ENCODE measurements around the gene ROCK1.
"Not testable (repeated sequence)": the region's sequence is repeated elsewhere in the genome, so short reads cannot be mapped to it uniquely, and the experiment has no call there.

Gene ROCK1

GRCh38 chr18:21052385-21052784, 59.2 kb downstream of the ROCK1 start:
- no peaks in the 10 kb centered on the region for H3K4me1 ChIP-seq (ENCODE audit: control insufficient read depth, insufficient read depth, low read length)
- WGBS (ENCODE audit: insufficient coverage, insufficient read length) = no CpG with 5 or more reads among the region's 5 CpGs
- no peaks in the 10 kb centered on the region for H3K9me3 ChIP-seq (ENCODE audit: control insufficient read depth, insufficient read depth, low read length)
- DNase-seq (ENCODE audit: low read depth, low spot score) = no peak
- H3K27me3 ChIP-seq (ENCODE audit: control insufficient read depth, insufficient read depth, low read length) = no peaks in the 10 kb centered on the region
- no peak overlapping the region for H3K27ac ChIP-seq (ENCODE audit: low read length)
- H3K36me3 ChIP-seq (ENCODE audit: control insufficient read depth, insufficient read depth, low read length) = no peaks in the 10 kb centered on the region
- H3K4me3 ChIP-seq (ENCODE audit: low read length) = no peak overlapping the region

GRCh38 chr18:21051620-21052019, 60.0 kb downstream of the ROCK1 start:
- no CpG with 5 or more reads among the region's 3 CpGs for WGBS (ENCODE audit: insufficient coverage, insufficient read length)
- Histone ChIP-seq H3K9me3 (ENCODE audit: control insufficient read depth, insufficient read depth, low read length) (no peaks in the 10 kb centered on the region), H3K27ac (ENCODE audit: low read length) (no peak overlapping the region), H3K36me3 (ENCODE audit: control insufficient read depth, insufficient read depth, low read length) (no peaks in the 10 kb centered on the region), H3K4me3 (ENCODE audit: low read length) (no peak overlapping the region), H3K27me3 (ENCODE audit: control insufficient read depth, insufficient read depth, low read length) (no peaks in the 10 kb centered on the region), H3K4me1 (ENCODE audit: control insufficient read depth, insufficient read depth, low read length) (no peaks in the 10 kb centered on the region)
- DNase-seq (ENCODE audit: low read depth, low spot score) = no peak

- WGBS (ENCODE audit: insufficient coverage, insufficient read length) = no CpG with 5 or more reads among the region's 1 CpG
- Histone ChIP-seq H3K4me1 (ENCODE audit: control insufficient read depth, insufficient read depth, low read length) (no peaks in the 10 kb centered on the region), H3K27ac (ENCODE audit: low read length) (no peak overlapping the region), H3K27me3 (ENCODE audit: control insufficient read depth, insufficient read depth, low read length) (no peaks in the 10 kb centered on the region), H3K9me3 (ENCODE audit: control insufficient read depth, insufficient read depth, low read length) (no peaks in the 10 kb centered on the region), H3K4me3 (ENCODE audit: low read length) (no peak overlapping the region), H3K36me3 (ENCODE audit: control insufficient read depth, insufficient read depth, low read length) (no peaks in the 10 kb centered on the region)
- DNase-seq (ENCODE audit: low read depth, low spot score) = no peak
Measured at GRCh38 chr18:21049306-21049705, 62.3 kb downstream of the ROCK1 start.

GRCh38 chr18:21047126-21047525, 64.5 kb downstream of the ROCK1 start:
- no peaks in the 10 kb centered on the region for H3K36me3 ChIP-seq (ENCODE audit: control insufficient read depth, insufficient read depth, low read length)
- H3K9me3 ChIP-seq (ENCODE audit: control insufficient read depth, insufficient read depth, low read length) = no peaks in the 10 kb centered on the region
- no peak overlapping the region for H3K4me3 ChIP-seq (ENCODE audit: low read length)
- no CpG with 5 or more reads among the region's 3 CpGs for WGBS (ENCODE audit: insufficient coverage, insufficient read length)
- no peak for DNase-seq (ENCODE audit: low read depth, low spot score)
- H3K27me3 ChIP-seq (ENCODE audit: control insufficient read depth, insufficient read depth, low read length) = no peaks in the 10 kb centered on the region
- H3K4me1 ChIP-seq (ENCODE audit: control insufficient read depth, insufficient read depth, low read length) = no peaks in the 10 kb centered on the region
- H3K27ac ChIP-seq (ENCODE audit: low read length) = no peak overlapping the region

- no peak overlapping the region for H3K4me3 ChIP-seq (ENCODE audit: low read length)
- no peak overlapping the region for H3K27ac ChIP-seq (ENCODE audit: low read length)
- H3K36me3 ChIP-seq (ENCODE audit: control insufficient read depth, insufficient read depth, low read length) = no peaks in the 10 kb centered on the region
- H3K9me3 ChIP-seq (ENCODE audit: control insufficient read depth, insufficient read depth, low read length) = no peaks in the 10 kb centered on the region
- no peaks in the 10 kb centered on the region for H3K4me1 ChIP-seq (ENCODE audit: control insufficient read depth, insufficient read depth, low read length)
- no peaks in the 10 kb centered on the region for H3K27me3 ChIP-seq (ENCODE audit: control insufficient read depth, insufficient read depth, low read length)
- WGBS (ENCODE audit: insufficient coverage, insufficient read length) = no CpG with 5 or more reads among the region's 2 CpGs
- DNase-seq (ENCODE audit: low read depth, low spot score) = no peak
Measured at GRCh38 chr18:21040466-21040865, 71.1 kb downstream of the ROCK1 start.

- Histone ChIP-seq H3K4me3 (ENCODE audit: low read length) (no peak overlapping the region), H3K27ac (ENCODE audit: low read length) (no peak overlapping the region), H3K27me3 (ENCODE audit: control insufficient read depth, insufficient read depth, low read length) (no peaks in the 10 kb centered on the region), H3K9me3 (ENCODE audit: control insufficient read depth, insufficient read depth, low read length) (no peaks in the 10 kb centered on the region), H3K36me3 (ENCODE audit: control insufficient read depth, insufficient read depth, low read length) (no peaks in the 10 kb centered on the region), H3K4me1 (ENCODE audit: control insufficient read depth, insufficient read depth, low read length) (no peaks in the 10 kb centered on the region)
- no peak for DNase-seq (ENCODE audit: low read depth, low spot score)
Measured at GRCh38 chr18:21038201-21038600, 73.4 kb downstream of the ROCK1 start.

GRCh38 chr18:21031845-21032244, 79.8 kb downstream of the ROCK1 start:
- Histone ChIP-seq H3K27ac (ENCODE audit: low read length) (no peak overlapping the region), H3K4me3 (ENCODE audit: low read length) (no peak overlapping the region), H3K9me3 (ENCODE audit: control insufficient read depth, insufficient read depth, low read length) (no peaks in the 10 kb centered on the region), H3K4me1 (ENCODE audit: control insufficient read depth, insufficient read depth, low read length) (no peaks in the 10 kb centered on the region), H3K36me3 (ENCODE audit: control insufficient read depth, insufficient read depth, low read length) (no peaks in the 10 kb centered on the region), H3K27me3 (ENCODE audit: control insufficient read depth, insufficient read depth, low read length) (no peaks in the 10 kb centered on the region)
- no peak for DNase-seq (ENCODE audit: low read depth, low spot score)

- not testable (repeated sequence) for H3K36me3 ChIP-seq (ENCODE audit: control insufficient read depth, insufficient read depth, low read length); H3K9me3 ChIP-seq (ENCODE audit: control insufficient read depth, insufficient read depth, low read length); DNase-seq (ENCODE audit: low read depth, low spot score); H3K4me1 ChIP-seq (ENCODE audit: control insufficient read depth, insufficient read depth, low read length); H3K27ac ChIP-seq (ENCODE audit: low read length); H3K4me3 ChIP-seq (ENCODE audit: low read length); H3K27me3 ChIP-seq (ENCODE audit: control insufficient read depth, insufficient read depth, low read length)
- no CpG with 5 or more reads among the region's 13 CpGs for WGBS (ENCODE audit: insufficient coverage, insufficient read length)
Measured at GRCh38 chr18:21018257-21018656, 93.4 kb downstream of the ROCK1 start.

GRCh38 chr18:21012308-21012707, 99.3 kb downstream of the ROCK1 start:
- peaks cover 6% of the 10 kb centered on the region; the same call in 1 of the 2 replicates for H3K36me3 ChIP-seq (ENCODE audit: control insufficient read depth, insufficient read depth, low read length)
- no peaks in the 10 kb centered on the region for H3K4me1 ChIP-seq (ENCODE audit: control insufficient read depth, insufficient read depth, low read length)
- no peaks in the 10 kb centered on the region for H3K27me3 ChIP-seq (ENCODE audit: control insufficient read depth, insufficient read depth, low read length)
- no peak overlapping the region for H3K27ac ChIP-seq (ENCODE audit: low read length)
- no peaks in the 10 kb centered on the region for H3K9me3 ChIP-seq (ENCODE audit: control insufficient read depth, insufficient read depth, low read length)
- no peak overlapping the region for H3K4me3 ChIP-seq (ENCODE audit: low read length)
- DNase-seq (ENCODE audit: low read depth, low spot score) = no peak

GRCh38 chr18:21004726-21005125, 106.9 kb downstream of the ROCK1 start:
- Histone ChIP-seq H3K4me1 (ENCODE audit: control insufficient read depth, insufficient read depth, low read length) (no peaks in the 10 kb centered on the region), H3K4me3 (ENCODE audit: low read length) (no peak overlapping the region), H3K9me3 (ENCODE audit: control insufficient read depth, insufficient read depth, low read length) (no peaks in the 10 kb centered on the region), H3K27ac (ENCODE audit: low read length) (no peak overlapping the region), H3K27me3 (ENCODE audit: control insufficient read depth, insufficient read depth, low read length) (no peaks in the 10 kb centered on the region), H3K36me3 (ENCODE audit: control insufficient read depth, insufficient read depth, low read length) (no peaks in the 10 kb centered on the region; the same call in 1 of the 2 replicates)
- DNase-seq (ENCODE audit: low read depth, low spot score) = no peak

- no peak for DNase-seq (ENCODE audit: low read depth, low spot score)
- no peak overlapping the region for H3K27ac ChIP-seq (ENCODE audit: low read length)
Measured at GRCh38 chr18:21000667-21001066, 110.9 kb downstream of the ROCK1 start.

GRCh38 chr18:20997371-20997770, 114.2 kb downstream of the ROCK1 start:
- no peaks in the 10 kb centered on the region for H3K27me3 ChIP-seq (ENCODE audit: control insufficient read depth, insufficient read depth, low read length)
- no peak overlapping the region for H3K27ac ChIP-seq (ENCODE audit: low read length)
- H3K36me3 ChIP-seq (ENCODE audit: control insufficient read depth, insufficient read depth, low read length) = no peaks in the 10 kb centered on the region
- no peaks in the 10 kb centered on the region for H3K9me3 ChIP-seq (ENCODE audit: control insufficient read depth, insufficient read depth, low read length)
- no peak for DNase-seq (ENCODE audit: low read depth, low spot score)
- no peaks in the 10 kb centered on the region for H3K4me1 ChIP-seq (ENCODE audit: control insufficient read depth, insufficient read depth, low read length)
- no peak overlapping the region for H3K4me3 ChIP-seq (ENCODE audit: low read length)

More at GRCh38 chr18:21000667-21001066, 110.9 kb downstream of the ROCK1 start:
- H3K4me1 ChIP-seq (ENCODE audit: control insufficient read depth, insufficient read depth, low read length) = no peaks in the 10 kb centered on the region
- no peaks in the 10 kb centered on the region for H3K36me3 ChIP-seq (ENCODE audit: control insufficient read depth, insufficient read depth, low read length)
- no peak overlapping the region for H3K4me3 ChIP-seq (ENCODE audit: low read length)
- no peaks in the 10 kb centered on the region for H3K27me3 ChIP-seq (ENCODE audit: control insufficient read depth, insufficient read depth, low read length)
- no peaks in the 10 kb centered on the region for H3K9me3 ChIP-seq (ENCODE audit: control insufficient read depth, insufficient read depth, low read length)
